ENCODE measurements around the gene ZSCAN10.

ZSCAN10 gene

DNA sequence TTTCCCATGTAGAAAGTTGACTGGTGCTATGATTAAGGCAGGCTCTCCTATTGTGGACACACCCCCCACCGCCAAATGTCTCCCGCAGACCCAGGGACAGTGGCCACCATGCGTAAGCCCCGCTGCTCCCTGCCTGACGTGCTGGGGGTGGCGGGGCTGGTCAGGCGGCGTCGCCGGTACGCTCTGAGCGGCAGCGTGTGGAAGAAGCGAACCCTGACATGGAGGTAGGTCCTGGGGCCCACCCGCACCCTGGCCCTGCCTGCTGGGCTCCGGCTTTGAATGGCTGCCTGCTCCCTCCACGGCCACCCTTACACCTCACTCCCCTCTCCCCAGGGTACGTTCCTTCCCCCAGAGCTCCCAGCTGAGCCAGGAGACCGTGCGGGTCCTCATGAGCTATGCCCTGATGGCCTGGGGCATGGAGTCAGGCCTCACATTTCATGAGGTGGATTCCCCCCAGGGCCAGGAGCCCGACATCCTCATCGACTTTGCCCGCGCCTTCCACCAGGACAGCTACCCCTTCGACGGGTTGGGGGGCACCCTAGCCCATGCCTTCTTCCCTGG, 49.1 kb downstream of the ZSCAN10 start:
- no peak for DNase-seq (ENCODE audit: low spot score)
- TF ChIP-seq, protein P1, sequence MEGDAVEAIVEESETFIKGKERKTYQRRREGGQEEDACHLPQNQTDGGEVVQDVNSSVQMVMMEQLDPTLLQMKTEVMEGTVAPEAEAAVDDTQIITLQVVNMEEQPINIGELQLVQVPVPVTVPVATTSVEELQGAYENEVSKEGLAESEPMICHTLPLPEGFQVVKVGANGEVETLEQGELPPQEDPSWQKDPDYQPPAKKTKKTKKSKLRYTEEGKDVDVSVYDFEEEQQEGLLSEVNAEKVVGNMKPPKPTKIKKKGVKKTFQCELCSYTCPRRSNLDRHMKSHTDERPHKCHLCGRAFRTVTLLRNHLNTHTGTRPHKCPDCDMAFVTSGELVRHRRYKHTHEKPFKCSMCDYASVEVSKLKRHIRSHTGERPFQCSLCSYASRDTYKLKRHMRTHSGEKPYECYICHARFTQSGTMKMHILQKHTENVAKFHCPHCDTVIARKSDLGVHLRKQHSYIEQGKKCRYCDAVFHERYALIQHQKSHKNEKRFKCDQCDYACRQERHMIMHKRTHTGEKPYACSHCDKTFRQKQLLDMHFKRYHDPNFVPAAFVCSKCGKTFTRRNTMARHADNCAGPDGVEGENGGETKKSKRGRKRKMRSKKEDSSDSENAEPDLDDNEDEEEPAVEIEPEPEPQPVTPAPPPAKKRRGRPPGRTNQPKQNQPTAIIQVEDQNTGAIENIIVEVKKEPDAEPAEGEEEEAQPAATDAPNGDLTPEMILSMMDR (IDR thresholded peaks at IDR 0.05; ENCODE audit: extremely low read depth, missing control alignments): no peak

DNA sequence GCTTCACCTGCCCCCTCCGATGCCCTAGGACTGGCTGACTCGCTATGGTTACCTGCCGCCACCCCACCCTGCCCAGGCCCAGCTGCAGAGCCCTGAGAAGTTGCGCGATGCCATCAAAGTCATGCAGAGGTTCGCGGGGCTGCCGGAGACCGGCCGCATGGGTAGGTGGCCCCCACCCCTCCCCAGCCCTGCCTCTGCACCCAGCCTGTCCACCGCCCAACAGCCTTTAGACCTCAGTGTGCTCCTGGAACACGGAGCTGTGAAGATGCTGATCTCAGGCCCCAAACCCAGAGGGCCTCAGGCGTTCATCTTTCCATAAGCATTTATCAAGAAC, 51.7 kb downstream of the ZSCAN10 start:
- TF ChIP-seq, protein P1 (IDR thresholded peaks at IDR 0.05; ENCODE audit: extremely low read depth, missing control alignments): no peak
- no peak for DNase-seq (ENCODE audit: low spot score)

DNA sequence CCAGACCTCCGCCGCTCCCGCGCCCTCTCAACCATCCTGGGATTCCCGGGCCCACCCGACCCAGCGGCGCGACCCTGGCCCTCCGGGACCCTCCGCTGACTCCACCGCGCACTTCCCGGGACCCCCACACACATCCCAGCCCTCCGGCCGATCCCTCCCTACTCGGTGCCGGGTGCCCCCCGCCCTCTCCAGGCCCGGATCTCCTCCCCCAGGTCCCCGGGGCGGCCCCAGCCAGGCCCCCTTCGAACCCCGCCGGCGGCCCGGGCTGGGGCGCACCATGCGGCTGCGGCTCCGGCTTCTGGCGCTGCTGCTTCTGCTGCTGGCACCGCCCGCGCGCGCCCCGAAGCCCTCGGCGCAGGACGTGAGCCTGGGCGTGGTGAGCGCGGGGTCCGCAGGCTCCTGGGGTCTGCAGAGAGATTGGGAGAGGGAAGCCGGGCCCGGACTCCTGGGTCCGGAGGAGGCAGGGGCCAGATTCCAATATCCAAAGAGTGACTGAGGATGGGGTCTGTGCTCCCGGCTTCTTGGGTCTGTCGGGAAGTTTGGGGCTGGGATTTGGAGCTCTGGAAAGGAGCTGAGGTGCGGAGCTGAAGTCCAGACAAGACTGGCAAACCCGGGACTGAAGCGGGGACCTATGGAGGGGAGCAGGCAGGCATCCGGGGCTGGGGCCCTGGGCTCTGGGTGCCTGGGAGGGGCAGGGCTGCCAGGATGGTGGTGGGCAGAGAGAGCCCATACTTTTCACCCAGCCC, 52.3 kb downstream of the ZSCAN10 start:
- peak; percentile 74 for DNase-seq (ENCODE audit: low spot score)
- TF ChIP-seq, protein P1 (IDR thresholded peaks at IDR 0.05; ENCODE audit: extremely low read depth, missing control alignments): no peak

DNA sequence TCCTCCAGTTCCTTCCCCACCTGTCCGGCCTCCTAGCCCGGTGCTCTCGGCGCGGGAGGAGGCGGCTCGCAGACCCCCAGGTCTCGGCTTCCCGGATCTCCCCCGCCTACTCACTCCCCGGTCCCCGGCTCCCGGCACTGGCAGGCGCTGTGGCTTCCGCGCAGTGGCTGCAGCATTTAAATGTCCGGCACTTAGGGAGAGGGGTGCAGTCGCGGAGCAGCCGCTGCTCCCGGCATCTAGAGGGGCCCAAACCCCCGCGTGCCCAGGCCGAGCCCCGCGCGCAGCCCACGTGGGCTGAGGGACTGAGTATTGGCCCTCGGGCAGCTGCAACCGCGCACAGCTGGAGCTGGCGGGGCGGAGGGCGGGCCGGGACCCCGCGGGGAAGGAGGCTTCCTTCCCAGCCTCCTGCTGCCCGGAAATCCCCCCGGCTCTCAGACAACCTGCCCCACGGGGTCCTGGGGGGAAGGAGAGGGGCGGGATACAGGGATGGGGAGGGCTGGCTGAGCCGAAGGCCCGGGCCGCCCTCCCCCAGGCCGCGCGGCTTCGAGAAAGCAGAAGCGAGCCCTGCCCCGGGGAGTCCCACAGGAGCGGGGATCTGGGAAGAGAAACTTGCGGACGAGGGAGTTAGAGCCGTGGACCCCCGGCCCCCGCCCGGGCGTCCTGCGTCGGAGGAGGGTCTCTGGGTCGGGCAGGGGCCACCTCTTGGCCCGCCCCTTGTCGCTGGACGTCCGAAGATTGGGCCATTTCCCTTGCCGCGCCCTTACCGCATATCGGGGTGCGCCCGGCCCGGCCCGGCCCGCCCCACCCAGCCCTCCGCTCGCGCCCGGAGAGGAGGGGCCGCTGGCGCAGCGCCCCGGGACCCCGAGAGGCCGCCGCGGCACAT, 53.1 kb downstream of the ZSCAN10 start, which contains the start of gene MMP25:
MMP25 (plus strand) TSS at position 804 of the 883 bp plus-strand sequence. CDS start 357 bp downstream, outside the sequence.
- peak; percentile 84 for DNase-seq (ENCODE audit: low spot score)
- TF ChIP-seq, protein P1 (IDR thresholded peaks at IDR 0.05; ENCODE audit: extremely low read depth, missing control alignments): no peak

DNA sequence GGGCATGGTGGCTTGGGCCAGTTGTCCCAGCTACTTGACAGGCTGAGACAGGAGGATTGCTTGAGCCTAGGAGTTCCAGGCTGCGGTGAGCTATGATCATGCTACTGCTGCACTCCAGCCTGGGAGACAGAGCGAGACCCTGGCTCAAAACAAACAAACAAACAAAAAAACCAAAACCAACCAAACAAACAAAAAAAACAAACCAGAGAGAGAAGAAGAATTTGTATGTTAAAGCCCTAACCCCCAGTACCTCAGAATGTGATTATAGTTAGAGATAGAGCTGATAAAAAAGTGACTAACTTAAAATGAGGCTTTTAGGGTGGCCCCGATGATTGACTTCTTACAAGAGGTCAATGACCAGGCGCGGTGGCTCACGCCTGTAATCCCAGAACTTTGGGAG, 54.4 kb downstream of the ZSCAN10 start:
- no peak for DNase-seq (ENCODE audit: low spot score)
- TF ChIP-seq, protein P1 (IDR thresholded peaks at IDR 0.05; ENCODE audit: extremely low read depth, missing control alignments): no peak

DNA sequence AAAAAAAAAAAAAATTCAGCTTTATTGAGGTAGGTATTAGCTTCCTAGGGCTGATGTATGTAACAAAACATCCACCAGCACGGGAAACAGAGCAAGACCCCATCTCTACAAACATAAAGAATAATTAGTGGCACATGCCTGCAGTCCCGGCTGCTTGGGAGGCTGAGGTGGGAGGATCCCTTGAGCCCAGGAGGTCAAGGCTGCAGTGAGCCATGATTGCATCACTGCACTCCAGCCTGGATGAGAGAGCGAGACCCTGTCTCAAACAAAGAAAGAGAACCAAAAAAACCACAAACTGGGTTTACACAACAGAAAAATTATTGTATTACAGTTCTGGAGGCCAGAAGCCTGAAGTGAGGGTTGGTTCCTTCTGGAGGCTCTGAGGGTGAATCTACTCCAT, 56.7 kb downstream of the ZSCAN10 start:
- DNase-seq (ENCODE audit: low spot score): no peak
- TF ChIP-seq, protein P1 (IDR thresholded peaks at IDR 0.05; ENCODE audit: extremely low read depth, missing control alignments): no peak

DNA sequence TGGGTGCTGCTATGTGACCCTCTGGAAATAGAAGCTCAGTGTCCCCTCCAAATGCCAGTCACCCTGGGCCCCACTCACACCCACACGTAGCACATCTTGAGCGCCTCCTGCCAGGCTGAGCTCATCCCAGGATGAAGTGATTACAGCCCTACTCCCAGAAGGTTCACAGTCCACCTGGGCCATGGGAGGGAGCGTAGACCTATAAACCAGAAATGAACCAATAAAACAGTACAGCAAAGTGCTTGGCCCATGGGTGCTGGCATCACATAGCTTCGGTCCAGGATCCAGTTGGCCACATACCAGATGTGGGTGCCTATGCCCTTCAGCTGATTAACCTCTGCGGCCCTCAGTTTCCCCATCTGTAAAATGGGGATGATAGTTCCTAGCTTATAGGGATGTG, 60.2 kb downstream of the ZSCAN10 start:
- TF ChIP-seq, protein P1 (IDR thresholded peaks at IDR 0.05; ENCODE audit: extremely low read depth, missing control alignments): no peak
- DNase-seq (ENCODE audit: low spot score): no peak
